HFFc6 (cell line): ENCODE measurements around the gene COL1A2. TPM values are rescaled to one million over a fixed set of nuclear protein-coding genes. Genes with fewer than 3 reads are reported as not detected.
A peak's percentile ranks its signal among the peaks of the same experiment; 100 is the strongest.

Source experiments
- DNase-seq: peaks from one replicate; pipeline ENCODE4 v3.0.0-alpha.2; 2018
- H3K27ac Mint-ChIP-seq: 2 replicates; pipeline ENCODE4 v1.8.0; 2020; ENCODE audit warnings: mild to moderate bottlenecking, mixed read lengths
- H3K27me3 Mint-ChIP-seq: 2 replicates; pipeline ENCODE4 v1.8.0; 2021; ENCODE audit warnings: mild to moderate bottlenecking, moderate library complexity, mixed read lengths; ENCODE audit not compliant: insufficient read depth
- H3K36me3 Mint-ChIP-seq: 2 replicates; pipeline ENCODE4 v1.8.0; 2021; ENCODE audit warnings: low read depth, mixed read lengths
- H3K4me1 Mint-ChIP-seq: 2 replicates; pipeline ENCODE4 v1.8.0; 2020; ENCODE audit warnings: low read depth, mixed read lengths
- H3K4me3 Mint-ChIP-seq: 2 replicates; pipeline ENCODE4 v1.8.0; 2020; ENCODE audit warnings: mild to moderate bottlenecking, moderate library complexity, mixed read lengths
- H3K9me3 Mint-ChIP-seq: 2 replicates; pipeline ENCODE4 v1.8.0; 2020; ENCODE audit warnings: mild to moderate bottlenecking, mixed read lengths
- long read RNA-seq: library from polyadenylated mRNA; unstranded; transcript quantifications from one replicate; pipeline ENCODE4 v2.0.0, GENCODE V29; 2019
- total RNA-seq, 6 experiments: library from RNA; stranded (reverse); fragmentation: NEBNext Ultra II Directional; extraction: Animal tissue kit (Norgen Biotek cat#: 25700); gene quantifications; 2 replicates in 1 of 6; 3 replicates in 5 of 6; pipeline ENCODE4 v1.2.3, GENCODE V29; 2021
- TF ChIP-seq, protein P1 (sequence below): fragments of 200-600 bp; sonication (generic); IDR thresholded peaks from 2 replicates; pipeline ENCODE4 v1.5.0; 2021; ENCODE audit warnings: antibody characterized with exemption, mild to moderate bottlenecking

COL1A2 gene
- 1,000 to 10,000 TPM; 3,728 to 6,317 (median 3,918) TPM for total RNA-seq
- long read RNA-seq, transcript COL1A2-203 (4 exons, 1,123 nt), result major isoform, 123 of 3,685 reads
- long read RNA-seq, partial matches to known transcripts, result 2,110 of 3,685 reads
- long read RNA-seq, other reads (novel, unspliced or antisense), result 1,452 of 3,685 reads

DNA sequence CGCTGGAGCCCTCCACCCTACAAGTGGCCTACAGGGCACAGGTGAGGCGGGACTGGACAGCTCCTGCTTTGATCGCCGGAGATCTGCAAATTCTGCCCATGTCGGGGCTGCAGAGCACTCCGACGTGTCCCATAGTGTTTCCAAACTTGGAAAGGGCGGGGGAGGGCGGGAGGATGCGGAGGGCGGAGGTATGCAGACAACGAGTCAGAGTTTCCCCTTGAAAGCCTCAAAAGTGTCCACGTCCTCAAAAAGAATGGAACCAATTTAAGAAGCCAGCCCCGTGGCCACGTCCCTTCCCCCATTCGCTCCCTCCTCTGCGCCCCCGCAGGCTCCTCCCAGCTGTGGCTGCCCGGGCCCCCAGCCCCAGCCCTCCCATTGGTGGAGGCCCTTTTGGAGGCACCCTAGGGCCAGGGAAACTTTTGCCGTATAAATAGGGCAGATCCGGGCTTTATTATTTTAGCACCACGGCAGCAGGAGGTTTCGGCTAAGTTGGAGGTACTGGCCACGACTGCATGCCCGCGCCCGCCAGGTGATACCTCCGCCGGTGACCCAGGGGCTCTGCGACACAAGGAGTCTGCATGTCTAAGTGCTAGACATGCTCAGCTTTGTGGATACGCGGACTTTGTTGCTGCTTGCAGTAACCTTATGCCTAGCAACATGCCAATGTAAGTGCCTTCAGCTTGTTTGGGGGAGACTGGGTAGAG is at the start of gene COL1A2:
COL1A2 (plus strand) TSS at position 459 of the 704 bp plus-strand sequence; CDS start at position 596, 137 bp downstream.
- H3K27ac Mint-ChIP-seq, result peak within 1 kb of the TSS; percentile 99
- H3K36me3 Mint-ChIP-seq, result peaks cover 58% of the 10 kb centered on the region
- H3K27me3 Mint-ChIP-seq, result peaks cover 27% of the 10 kb centered on the region
- TF ChIP-seq, protein P1, sequence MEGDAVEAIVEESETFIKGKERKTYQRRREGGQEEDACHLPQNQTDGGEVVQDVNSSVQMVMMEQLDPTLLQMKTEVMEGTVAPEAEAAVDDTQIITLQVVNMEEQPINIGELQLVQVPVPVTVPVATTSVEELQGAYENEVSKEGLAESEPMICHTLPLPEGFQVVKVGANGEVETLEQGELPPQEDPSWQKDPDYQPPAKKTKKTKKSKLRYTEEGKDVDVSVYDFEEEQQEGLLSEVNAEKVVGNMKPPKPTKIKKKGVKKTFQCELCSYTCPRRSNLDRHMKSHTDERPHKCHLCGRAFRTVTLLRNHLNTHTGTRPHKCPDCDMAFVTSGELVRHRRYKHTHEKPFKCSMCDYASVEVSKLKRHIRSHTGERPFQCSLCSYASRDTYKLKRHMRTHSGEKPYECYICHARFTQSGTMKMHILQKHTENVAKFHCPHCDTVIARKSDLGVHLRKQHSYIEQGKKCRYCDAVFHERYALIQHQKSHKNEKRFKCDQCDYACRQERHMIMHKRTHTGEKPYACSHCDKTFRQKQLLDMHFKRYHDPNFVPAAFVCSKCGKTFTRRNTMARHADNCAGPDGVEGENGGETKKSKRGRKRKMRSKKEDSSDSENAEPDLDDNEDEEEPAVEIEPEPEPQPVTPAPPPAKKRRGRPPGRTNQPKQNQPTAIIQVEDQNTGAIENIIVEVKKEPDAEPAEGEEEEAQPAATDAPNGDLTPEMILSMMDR, result no peak
- peak; percentile 97 for DNase-seq
- H3K4me3 Mint-ChIP-seq, result peak within 1 kb of the TSS; percentile 100
- H3K4me1 Mint-ChIP-seq, result peaks cover 54% of the 10 kb centered on the region
- peaks cover 16% of the 10 kb centered on the region for H3K9me3 Mint-ChIP-seq

DNA sequence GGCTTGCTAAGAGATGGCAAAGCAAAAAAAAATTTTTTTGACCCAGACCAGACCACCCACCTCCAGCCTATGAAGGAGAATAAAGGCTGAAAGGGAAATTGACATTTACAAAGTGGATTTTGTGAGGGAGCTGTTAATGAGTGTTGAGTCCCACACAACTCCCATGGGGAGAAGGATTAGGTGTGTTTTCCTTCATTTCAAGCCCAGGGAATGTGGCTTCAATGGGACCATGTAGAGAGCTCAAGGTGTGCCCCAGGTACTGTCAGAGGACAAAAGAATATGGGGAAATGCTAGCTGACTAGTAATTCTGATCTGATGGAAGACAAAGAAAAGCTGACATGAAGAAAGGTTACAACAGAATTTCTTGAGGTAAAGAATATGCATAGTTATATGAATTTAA is 48.8 kb upstream of the COL1A2 start:
- TF ChIP-seq, protein P1, result no peak
- H3K27me3 Mint-ChIP-seq, result no peaks in the 10 kb centered on the region; the same call in 1 of the 2 replicates
- no peaks in the 10 kb centered on the region for H3K9me3 Mint-ChIP-seq
- H3K4me3 Mint-ChIP-seq, result peak overlapping the region; percentile 31; the same call in 1 of the 2 replicates
- peaks cover 69% of the 10 kb centered on the region for H3K4me1 Mint-ChIP-seq
- peaks cover 8% of the 10 kb centered on the region for H3K36me3 Mint-ChIP-seq
- H3K27ac Mint-ChIP-seq, result peak overlapping the region; percentile 34
- no peak for DNase-seq

DNA sequence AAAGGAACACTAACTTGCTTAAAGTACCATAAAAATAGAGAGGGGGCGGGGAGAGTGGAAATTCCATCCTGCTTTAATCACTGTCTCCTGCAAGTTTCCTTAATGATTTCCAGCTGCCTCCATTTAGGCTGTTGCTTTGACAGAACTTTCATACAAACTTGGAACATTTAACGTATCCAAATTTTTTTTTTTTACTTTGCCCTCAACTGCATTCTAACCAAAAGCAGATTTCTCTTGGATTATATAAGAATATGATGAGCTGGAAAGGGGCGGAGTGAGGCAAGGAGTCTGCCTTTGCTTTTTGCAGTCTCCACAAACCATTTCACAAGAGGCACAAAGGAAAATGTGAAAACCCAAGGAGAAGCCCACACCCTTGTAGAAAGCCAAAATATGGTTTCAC is 46.6 kb upstream of the COL1A2 start:
- DNase-seq, result peak; percentile 93
- Mint-ChIP-seq H3K4me1 (peaks cover 71% of the 10 kb centered on the region), H3K36me3 (peaks cover 8% of the 10 kb centered on the region), H3K27me3 (no peaks in the 10 kb centered on the region; the same call in 1 of the 2 replicates), H3K27ac (peak overlapping the region; percentile 94), H3K9me3 (no peaks in the 10 kb centered on the region), H3K4me3 (peak overlapping the region; percentile 83)
- TF ChIP-seq, protein P1, result no peak

DNA sequence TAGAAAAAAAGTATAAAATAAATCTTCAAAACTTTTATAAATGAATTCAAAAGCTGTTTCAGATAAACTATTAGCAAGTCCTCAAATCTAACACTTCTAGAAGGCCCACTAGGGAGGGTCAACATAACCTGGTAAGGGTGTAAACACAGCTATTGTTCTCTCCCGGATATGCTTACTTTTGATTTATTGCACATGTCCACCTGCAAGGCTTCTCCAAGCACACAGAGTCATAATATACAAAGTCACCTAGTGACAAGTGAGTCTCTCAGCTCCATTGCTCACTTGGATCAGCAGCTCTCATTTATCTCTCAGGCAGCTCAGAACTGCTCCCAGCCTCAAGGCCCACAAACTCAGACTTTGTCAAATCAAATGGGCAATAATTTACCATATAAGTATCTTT is 44.0 kb upstream of the COL1A2 start:
- no peak overlapping the region; the same call in 1 of the 2 replicates for H3K27ac Mint-ChIP-seq
- TF ChIP-seq, protein P1, result no peak
- no peak for DNase-seq
- no peak overlapping the region for H3K4me3 Mint-ChIP-seq
- H3K4me1 Mint-ChIP-seq, result peaks cover 63% of the 10 kb centered on the region
- H3K36me3 Mint-ChIP-seq, result 0 out of 2 replicates have a peak, but pooled peaks cover 4% of the 10 kb centered on the region
- no peaks in the 10 kb centered on the region; the same call in 1 of the 2 replicates for H3K27me3 Mint-ChIP-seq
- H3K9me3 Mint-ChIP-seq, result no peaks in the 10 kb centered on the region

DNA sequence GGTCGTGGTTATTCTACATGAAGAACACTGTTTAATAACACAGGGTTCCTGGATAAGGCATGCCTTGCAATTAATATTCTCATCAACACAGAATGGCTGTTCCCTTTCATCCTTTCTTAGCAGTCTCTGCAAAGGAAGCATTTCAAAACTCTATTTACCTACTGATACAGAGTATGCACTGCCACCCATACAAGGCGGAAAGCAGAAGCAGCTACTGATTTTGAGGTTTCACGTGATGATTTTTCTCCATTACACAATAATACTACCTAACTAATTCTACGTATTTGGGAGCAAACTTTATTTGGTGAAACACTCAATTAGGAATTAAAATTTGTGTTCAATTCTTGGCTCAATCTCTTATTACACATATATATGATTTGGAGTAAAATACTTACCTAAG is 43.0 kb upstream of the COL1A2 start:
- Mint-ChIP-seq H3K36me3 (0 out of 2 replicates have a peak, but pooled peaks cover 4% of the 10 kb centered on the region), H3K9me3 (no peaks in the 10 kb centered on the region), H3K27me3 (no peaks in the 10 kb centered on the region; the same call in 1 of the 2 replicates), H3K4me1 (peaks cover 54% of the 10 kb centered on the region), H3K27ac (no peak overlapping the region), H3K4me3 (no peak overlapping the region)
- TF ChIP-seq, protein P1, result no peak
- no peak for DNase-seq
